ENCODE results near the gene CACNA1G.

- TF ChIP-seq CTCF (IDR thresholded peaks at IDR 0.05): no peak
- TF ChIP-seq POLR2AphosphoS5 (IDR thresholded peaks at IDR 0.05): no peak
- TF ChIP-seq POLR2A (IDR thresholded peaks at IDR 0.05): no peak
Observed at GRCh38 chr17:50599606-50600005, 39.1 kb downstream of the CACNA1G start.

All from breast epithelium (tissue), 3 donors.